AG04449 (cell line): Measurements from ENCODE around the gene TBL2.

Experiments used
- CTCF ChIA-PET: fragments of 350-600 bp; formaldehyde crosslinking; extraction: SDS; loops from one replicate; lab custom pipeline; 2021; ENCODE audit warnings: antibody characterized with exemption; lab: Yijun Ruan, JAX
- POLR2A ChIA-PET: fragments of 400-600, 350-600 bp; formaldehyde crosslinking; extraction: SDS; loops from one replicate; lab custom pipeline; 2020; ENCODE audit warnings: antibody characterized with exemption, inconsistent platforms; lab: Yijun Ruan, JAX
- DNase-seq: peaks from one replicate; pipeline ENCODE4 v3.0.0-alpha.2; 2010; ENCODE audit warnings: low read depth, low spot score
- H3K4me3 ChIP-seq: 2 replicates; pipeline ENCODE4 v1.5.1; 2011; ENCODE audit warnings: low read depth, mild to moderate bottlenecking, control low read depth, low read length
- CTCF ChIP-seq: IDR thresholded peaks from one replicate; pipeline ENCODE4 v1.5.1; 2011; ENCODE audit warnings: mild to moderate bottlenecking, moderate library complexity, low read length, control low read depth, inconsistent platforms; ENCODE audit not compliant: insufficient read depth; ENCODE audit errors: missing control alignments

The TBL2 gene

GRCh38 chr7:73573276-73573675 is 5.1 kb downstream of the TBL2 start:
- no peak overlapping the region for H3K4me3 ChIP-seq
- ChIA-PET POLR2A (no interaction called here), CTCF (no interaction called here)
- TF ChIP-seq CTCF: no peak
- DNase-seq: no peak

- ChIA-PET CTCF (no interaction called here), POLR2A (no interaction called here)
- no peak overlapping the region for H3K4me3 ChIP-seq
These were observed 5.6 kb downstream of the TBL2 start for GRCh38 chr7:73572767-73573186.

GRCh38 chr7:73570977-73571376 is 7.4 kb downstream of the TBL2 start:
- POLR2A ChIA-PET: no interaction called here
- TF ChIP-seq CTCF: no peak
- DNase-seq: no peak
- no peak overlapping the region for H3K4me3 ChIP-seq
- CTCF ChIA-PET: no interaction called here

More at GRCh38 chr7:73572767-73573186, 5.6 kb downstream of the TBL2 start:
- TF ChIP-seq CTCF: no peak
- DNase-seq: no peak

GRCh38 chr7:73570521-73570920 is 7.9 kb downstream of the TBL2 start:
- DNase-seq: no peak
- TF ChIP-seq CTCF: no peak
- no peak overlapping the region for H3K4me3 ChIP-seq
- ChIA-PET CTCF (no interaction called here), POLR2A (no interaction called here)

- H3K4me3 ChIP-seq: no peak overlapping the region
- no peak for DNase-seq
- ChIA-PET CTCF (interaction anchor here (1.1 kb wide), 1 partner anchor 157 kb away, joined by 5 read pairs; no protein-coding TSS in a partner anchor), POLR2A (interaction anchor here (0.9 kb wide), 1 partner anchor 12 kb away, joined by 4 read pairs; the partner anchor contains the start of gene BCL7B)
- no peak for TF ChIP-seq CTCF
These were observed 9.3 kb downstream of the TBL2 start for GRCh38 chr7:73569042-73569608.

GRCh38 chr7:73567846-73568685 is 10.3 kb downstream of the TBL2 start:
- CTCF ChIA-PET: interaction anchor here (0.9 to 2.8 kb wide), 3 partner anchors 9 to 287 kb away, joined by 3 to 14 read pairs (median 4); partner anchors contain the start of genes BCL7B and TBL2
- no peak for TF ChIP-seq CTCF
- no peak for DNase-seq
- no peak overlapping the region for H3K4me3 ChIP-seq
- POLR2A ChIA-PET: interaction anchor here (0.9 to 1.2 kb wide), 2 partner anchors 10 to 11 kb away, joined by 4 read pairs; partner anchors contain the start of genes BCL7B and TBL2
